SKM-1 (cell line): ENCODE data around the gene PDGFA.

Experiments used
- DNase-seq: peaks from one replicate; lab custom pipeline; 2025; ENCODE audit not compliant: unreplicated experiment; lab: John Stamatoyannopoulos, UW

The PDGFA gene

DNA sequence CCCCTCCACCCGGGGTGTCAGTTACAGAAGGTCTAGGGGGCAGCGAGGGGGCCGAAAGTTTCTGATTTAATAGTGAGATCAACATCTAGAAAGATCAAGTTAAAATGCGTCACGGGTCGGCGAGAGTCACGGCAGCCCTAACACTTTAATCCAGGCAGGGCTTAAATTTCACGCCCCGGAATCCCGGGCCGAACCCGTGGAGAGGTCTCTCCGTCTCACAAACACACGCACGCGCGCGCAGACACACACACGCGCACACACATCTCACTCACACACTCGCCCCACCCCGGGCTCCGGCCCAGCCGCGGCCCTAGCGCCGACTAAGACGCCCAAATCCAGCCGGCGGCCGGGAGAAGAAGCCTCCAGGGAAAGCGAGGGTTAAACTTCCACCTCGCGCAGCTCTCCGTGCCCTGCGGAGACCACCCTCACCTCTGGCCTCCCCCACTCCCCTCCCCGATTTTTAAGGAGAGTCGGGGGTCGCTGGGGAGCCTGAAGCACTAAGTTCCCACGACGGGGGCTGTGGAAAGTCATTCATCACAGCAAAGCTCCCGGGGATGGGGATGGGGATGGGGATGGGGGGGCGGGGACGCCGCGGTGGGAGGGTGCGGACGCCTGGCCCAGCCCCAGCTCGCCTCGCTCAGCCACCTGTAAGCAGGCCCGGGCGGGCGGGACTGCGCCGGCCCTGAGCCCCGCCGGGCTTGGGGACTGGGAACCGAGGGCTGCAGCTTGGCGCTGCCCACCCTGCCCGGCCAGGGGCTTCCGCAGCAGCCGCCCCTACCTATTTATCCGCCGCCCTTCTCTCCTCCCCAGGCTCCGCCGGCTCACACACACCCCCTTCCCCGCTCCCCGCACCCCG lies 1.6 kb downstream of the PDGFA start:
- DNase-seq: no peak

DNA sequence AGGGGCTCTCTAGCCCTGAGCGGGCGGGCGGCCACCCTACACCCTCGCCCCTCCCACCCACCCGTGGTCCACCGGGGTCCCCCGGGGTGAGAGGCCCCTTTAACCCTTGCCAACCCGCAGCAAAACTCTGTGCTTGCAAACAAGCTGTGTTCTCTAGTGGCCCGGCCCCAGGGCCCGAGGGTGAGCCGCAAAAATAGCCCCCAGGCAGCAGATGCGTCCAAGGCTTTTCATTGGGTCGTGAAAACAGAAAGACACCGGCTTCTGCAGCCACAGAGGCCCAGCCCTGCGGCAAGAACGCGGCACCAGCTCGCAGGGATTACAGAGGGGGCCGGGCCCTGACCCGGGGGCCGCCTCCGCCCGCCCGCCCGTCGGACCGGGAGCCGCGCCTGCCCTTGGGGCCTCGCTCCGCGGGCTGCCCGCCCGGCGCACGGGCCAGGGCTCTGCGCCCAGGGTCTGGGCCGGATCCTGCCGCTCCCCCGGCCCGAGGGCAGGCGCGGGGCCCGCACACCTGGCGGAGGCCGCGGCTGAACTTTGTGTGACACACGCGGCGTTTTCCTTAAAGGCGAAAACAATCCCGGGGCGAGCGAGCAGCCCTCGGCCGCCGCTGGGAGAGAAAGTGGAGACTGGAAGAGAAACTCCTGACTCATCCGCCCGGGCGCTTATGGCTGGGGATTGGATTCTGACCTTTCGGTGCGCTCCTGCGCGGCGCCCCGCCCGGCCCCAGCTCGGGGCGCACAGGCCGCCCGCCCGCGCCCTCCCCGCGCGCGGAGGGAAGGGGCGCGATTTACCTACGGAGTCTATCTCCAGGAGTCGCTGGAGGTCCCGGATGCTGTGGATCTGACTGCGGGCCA lies 2.8 kb downstream of the PDGFA start:
- no peak for DNase-seq

- DNase-seq: no peak
Measured at GRCh38 chr7:516216-516605, 3.4 kb downstream of the PDGFA start.

DNA sequence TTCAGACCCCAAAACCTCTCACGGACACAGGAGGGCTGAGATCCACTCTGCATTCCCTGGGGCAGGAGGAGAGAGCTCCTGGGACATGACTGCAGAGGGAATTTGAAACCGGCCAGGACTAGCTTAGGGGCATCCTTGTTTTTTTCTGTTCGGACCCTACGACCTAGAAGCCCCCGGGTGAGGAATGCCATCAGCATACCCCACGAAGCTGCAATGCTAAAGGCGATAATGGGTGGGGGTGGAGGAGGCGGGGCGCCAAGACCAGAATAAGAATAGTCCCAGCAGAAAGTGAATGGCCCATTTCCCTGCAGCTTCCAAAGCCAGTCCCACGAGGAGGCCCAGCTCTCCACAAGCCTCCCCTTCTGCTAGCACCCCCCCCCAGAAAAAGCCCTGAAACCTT lies 4.0 kb downstream of the PDGFA start:
- DNase-seq: no peak

- no peak for DNase-seq
Measured at GRCh38 chr7:514651-515598, 4.7 kb downstream of the PDGFA start.

DNA sequence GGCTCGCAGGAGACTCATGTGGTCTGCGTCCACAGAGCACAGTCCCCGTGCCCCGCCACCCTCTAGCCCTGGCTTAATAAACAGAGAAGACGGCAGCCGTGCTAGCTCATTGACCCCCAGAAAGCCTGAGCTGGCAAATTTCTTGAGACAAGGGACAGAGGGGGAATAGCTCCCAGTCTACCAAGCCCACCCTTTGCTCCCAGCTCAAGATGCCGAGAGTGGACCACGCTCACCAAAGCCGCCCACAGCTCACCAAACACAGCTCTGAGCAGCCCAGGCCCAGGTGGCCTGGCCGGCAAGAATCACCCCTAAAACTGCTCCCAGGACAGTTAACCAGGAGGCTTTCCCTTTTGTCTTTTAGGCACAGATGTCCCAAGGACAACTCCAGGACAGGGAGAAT lies 5.4 kb downstream of the PDGFA start:
- DNase-seq: no peak

- DNase-seq: no peak
Measured at GRCh38 chr7:513521-514166, 6.0 kb downstream of the PDGFA start.

DNA sequence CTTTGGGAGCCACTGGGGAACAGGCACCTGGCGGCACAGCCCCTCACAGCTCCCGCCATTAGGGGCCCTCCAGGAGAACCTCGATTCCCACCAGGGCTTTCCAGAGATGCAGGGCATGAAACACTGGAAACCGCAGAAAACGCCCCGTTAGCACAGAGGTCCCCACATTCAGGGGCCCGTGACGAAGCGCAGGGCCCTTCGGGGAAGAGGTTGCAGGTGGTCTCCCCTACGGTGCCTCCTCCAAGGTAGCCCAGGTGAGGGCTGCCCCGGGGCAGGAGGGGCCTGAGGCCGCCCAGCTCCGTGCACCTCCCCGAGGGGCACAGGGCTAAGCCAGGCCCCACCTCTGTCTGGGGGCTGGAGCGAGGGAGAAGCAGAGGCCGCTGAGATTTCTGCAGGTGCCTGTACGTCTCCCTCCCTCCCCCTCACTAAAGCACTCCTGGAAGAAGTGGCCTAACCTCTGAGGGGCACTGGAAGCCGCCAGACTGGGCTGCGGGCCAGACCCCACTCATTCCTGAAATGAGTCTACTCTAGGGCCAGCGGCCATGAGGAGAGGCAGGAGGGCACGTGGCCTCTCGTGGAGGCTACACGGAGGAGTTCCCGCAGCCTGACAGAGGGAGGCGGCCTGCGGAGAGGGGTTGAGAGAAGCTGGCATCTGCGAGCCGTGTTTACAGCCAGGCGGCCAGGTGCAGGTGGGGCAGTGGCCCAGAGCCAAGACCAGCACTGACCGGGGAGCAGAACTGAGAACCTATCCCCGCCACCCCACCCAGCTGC lies 6.9 kb downstream of the PDGFA start:
- no peak for DNase-seq

- DNase-seq: no peak
Measured at GRCh38 chr7:512146-512510, 7.5 kb downstream of the PDGFA start.

DNA sequence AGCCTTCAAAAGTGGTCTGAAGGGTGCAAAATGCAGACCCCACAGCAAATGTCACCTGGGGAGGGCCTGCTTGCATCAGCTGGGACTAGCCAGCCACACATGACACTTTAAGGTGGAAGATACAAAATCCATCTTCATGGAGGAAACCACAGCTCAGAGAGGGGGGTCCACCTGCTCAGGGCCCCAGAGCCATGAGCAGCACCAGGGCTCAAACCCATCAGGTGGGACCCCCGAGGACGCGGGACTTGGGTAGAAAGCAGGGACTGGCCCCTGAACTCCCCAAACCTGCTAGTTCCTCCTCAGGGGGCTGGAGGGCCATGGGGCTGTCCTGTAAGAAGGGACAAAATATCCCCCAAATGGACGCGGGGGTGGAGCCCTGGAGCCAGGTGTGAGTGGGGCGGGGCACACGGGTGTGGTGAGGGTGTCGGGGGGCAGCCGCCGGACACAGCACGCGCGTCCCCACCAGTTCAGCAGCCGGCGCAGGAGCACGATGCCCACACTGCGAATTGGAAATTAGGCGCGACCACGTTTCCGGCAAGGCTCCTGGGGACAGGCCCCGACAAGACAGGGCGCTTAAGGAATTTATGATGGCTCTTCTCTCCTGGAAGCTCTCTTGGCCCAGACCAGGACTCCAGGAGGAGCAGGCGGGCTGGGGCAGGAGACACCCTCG lies 8.0 kb downstream of the PDGFA start:
- DNase-seq: no peak

GRCh38 chr7:510782-511281 lies 8.8 kb downstream of the PDGFA start:
- DNase-seq: no peak

DNA sequence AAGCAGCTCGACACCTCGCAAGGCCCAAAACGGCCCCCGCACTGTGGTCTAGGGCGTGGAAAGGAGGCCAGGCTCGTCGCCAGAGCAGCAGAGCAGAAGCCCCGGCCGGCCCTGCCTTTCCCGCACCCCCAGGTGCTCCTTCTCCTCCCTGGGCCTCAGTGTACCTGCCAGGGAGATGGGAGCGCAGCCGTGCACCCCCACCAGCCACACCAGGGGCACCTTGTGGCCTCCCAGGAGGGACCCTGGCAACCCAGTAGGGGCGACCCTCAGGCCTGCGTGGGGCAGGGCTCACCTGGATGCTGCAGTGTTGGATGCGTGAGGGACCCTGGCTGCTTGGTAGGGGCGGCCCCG lies 9.5 kb downstream of the PDGFA start:
- no peak for DNase-seq

DNA sequence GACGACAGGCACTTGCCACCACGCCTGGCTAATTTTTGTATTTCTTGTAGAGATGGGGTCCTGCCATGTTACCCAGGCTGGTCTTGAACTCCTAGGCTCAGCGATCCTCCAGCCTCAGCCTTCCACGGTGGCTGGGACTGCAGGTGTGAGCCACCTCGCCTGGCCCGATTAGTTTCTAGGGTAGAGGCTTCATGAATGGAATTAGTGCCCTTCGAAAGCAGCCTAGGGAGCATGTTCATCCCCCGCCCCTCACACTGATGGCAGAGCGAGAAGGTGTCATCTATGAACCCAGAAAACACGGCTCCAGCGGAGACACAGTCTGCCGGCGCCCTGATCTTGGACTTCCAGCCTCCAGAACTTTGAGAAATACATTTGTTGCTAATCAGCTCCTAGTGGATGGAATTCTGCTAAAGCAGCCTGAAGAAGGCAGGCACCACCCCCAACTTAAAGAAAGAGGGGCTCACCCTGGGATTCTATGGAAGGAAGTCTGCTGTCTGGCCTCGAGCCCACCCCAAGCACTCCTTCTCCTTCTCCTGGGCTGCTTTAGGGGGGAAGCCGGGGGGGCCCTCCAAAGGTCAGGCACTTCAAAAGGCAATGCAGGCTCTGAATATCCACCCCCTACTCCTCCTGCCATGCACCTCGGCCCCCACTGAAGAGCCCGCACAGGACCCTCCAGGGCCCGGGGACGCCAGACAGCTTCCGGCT lies 10.1 kb downstream of the PDGFA start:
- DNase-seq: no peak

GRCh38 chr7:508461-509170 lies 11.0 kb downstream of the PDGFA start:
- DNase-seq: no peak

DNA sequence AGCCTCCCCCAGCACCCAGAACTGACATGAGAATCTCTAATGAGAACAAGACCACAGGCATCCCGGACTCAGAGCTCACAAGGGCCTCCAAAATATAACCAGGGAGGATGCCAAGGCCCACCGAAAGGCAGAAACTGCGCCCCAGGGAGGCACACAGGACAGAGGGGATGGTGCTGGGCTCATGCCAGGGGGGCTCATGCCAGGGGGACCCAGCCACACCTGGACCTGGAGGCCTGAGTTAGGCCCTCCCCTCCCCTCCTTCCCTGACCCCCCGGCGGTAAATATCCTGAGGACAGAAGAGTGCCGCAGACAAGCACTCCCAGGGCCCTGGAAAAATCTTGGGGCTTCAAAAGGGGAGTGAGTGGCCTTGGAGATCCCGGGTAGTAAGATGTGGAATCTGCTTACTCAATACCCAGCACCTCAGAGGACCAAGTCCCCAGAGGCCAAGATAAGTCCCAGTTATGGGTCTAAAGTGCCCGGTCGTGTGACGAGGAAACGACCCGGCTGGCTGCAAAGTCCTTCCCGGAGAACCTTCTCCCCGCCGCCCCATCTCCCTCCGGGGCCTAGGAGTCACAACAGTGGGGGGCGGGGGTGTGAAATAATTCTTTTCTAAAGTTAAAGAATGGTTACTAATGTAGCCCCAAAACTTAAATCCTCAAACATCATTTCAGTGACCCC lies 11.9 kb downstream of the PDGFA start:
- DNase-seq: no peak

- no peak for DNase-seq
Measured at GRCh38 chr7:506921-507622, 12.6 kb downstream of the PDGFA start.

- DNase-seq: no peak
Measured at GRCh38 chr7:506391-506831, 13.2 kb downstream of the PDGFA start.
